Embryonic facial prominence (tissue), 1 donor: ENCODE results near the gene KRTAP10-2.
"Not testable (repeated sequence)": the region's sequence is repeated elsewhere in the genome, so short reads cannot be mapped to it uniquely, and the experiment has no call there.

Source experiments
- DNase-seq: peaks from one replicate; pipeline ENCODE4 v3.0.0-alpha.2; 2016; ENCODE audit errors: extremely low spot score

KRTAP10-2 gene

GRCh38 chr21:44514218-44514520 lies 37.1 kb downstream of the KRTAP10-2 start:
- no peak for DNase-seq

- DNase-seq, result no peak
These were observed 37.7 kb downstream of the KRTAP10-2 start for GRCh38 chr21:44513389-44514217.

- DNase-seq, result no peak
These were observed 38.6 kb downstream of the KRTAP10-2 start for GRCh38 chr21:44512496-44513388.

- DNase-seq, result no peak
These were observed 39.4 kb downstream of the KRTAP10-2 start for GRCh38 chr21:44511938-44512275.

- no peak for DNase-seq
These were observed 39.9 kb downstream of the KRTAP10-2 start for GRCh38 chr21:44511219-44511937.

- DNase-seq, result no peak
These were observed 40.6 kb downstream of the KRTAP10-2 start for GRCh38 chr21:44510508-44511218.

GRCh38 chr21:44510109-44510507 lies 41.2 kb downstream of the KRTAP10-2 start:
- no peak for DNase-seq

GRCh38 chr21:44509539-44509938 lies 41.8 kb downstream of the KRTAP10-2 start:
- no peak for DNase-seq

- DNase-seq, result no peak
These were observed 42.4 kb downstream of the KRTAP10-2 start for GRCh38 chr21:44508711-44509445.

GRCh38 chr21:44508426-44508710 lies 42.9 kb downstream of the KRTAP10-2 start:
- DNase-seq, result no peak

GRCh38 chr21:44507673-44508425 lies 43.5 kb downstream of the KRTAP10-2 start:
- no peak for DNase-seq

- DNase-seq, result no peak
These were observed 44.7 kb downstream of the KRTAP10-2 start for GRCh38 chr21:44506279-44507255.

- no peak for DNase-seq
These were observed 45.5 kb downstream of the KRTAP10-2 start for GRCh38 chr21:44505673-44506278.

- DNase-seq, result no peak
These were observed 47.4 kb downstream of the KRTAP10-2 start for GRCh38 chr21:44503901-44504399.

GRCh38 chr21:44503006-44503889 lies 48.1 kb downstream of the KRTAP10-2 start:
- DNase-seq, result not testable (repeated sequence)

- DNase-seq, result no peak
These were observed 48.9 kb downstream of the KRTAP10-2 start for GRCh38 chr21:44502171-44502958.
